Measurements from ENCODE around the gene ZNF512B.
"Not testable (repeated sequence)": the region's sequence is repeated elsewhere in the genome, so short reads cannot be mapped to it uniquely, and the experiment has no call there.

ZNF512B gene

DNA sequence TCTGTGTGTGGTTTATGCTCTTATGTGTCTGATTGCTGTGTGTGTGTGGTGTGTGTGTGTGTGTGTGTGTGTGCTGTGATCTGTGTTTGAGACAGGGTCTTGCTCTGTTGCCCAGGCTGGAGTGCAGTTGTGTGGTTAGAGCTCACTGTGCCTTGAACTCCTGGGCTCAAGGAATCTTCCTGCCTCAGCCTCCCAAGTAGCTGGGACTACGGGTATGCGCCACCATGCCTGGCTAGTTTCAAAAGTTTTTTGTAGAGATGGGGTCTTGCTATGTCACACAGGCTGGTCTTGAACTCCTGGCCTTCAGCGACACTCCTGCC, 3.4 kb upstream of the ZNF512B start:
- TF ChIP-seq CSRNP3 (CRISPR knock-in tag; IDR thresholded peaks at IDR 0.05) = no peak
- TF ChIP-seq ZNF70 (CRISPR knock-in tag; IDR thresholded peaks at IDR 0.05) = no peak
- no peak for TF ChIP-seq ZC3H10 (CRISPR knock-in tag; IDR thresholded peaks at IDR 0.05)
- no peak for TF ChIP-seq ZFP3 (CRISPR knock-in tag; IDR thresholded peaks at IDR 0.05)
- no peak for TF ChIP-seq ESRRG (CRISPR knock-in tag; IDR thresholded peaks at IDR 0.05)
- TF ChIP-seq PPARA (CRISPR knock-in tag; IDR thresholded peaks at IDR 0.05; ENCODE audit: borderline replicate concordance) = no peak
- no peak for TF ChIP-seq TOX (CRISPR knock-in tag; IDR thresholded peaks at IDR 0.05; ENCODE audit: borderline replicate concordance)
- no peak for TF ChIP-seq RARB (CRISPR knock-in tag; IDR thresholded peaks at IDR 0.05)
- TF ChIP-seq GLIS3 (CRISPR knock-in tag; IDR thresholded peaks at IDR 0.05) = no peak
- no peak for TF ChIP-seq ZNF565 (CRISPR knock-in tag; conservative IDR thresholded peaks at IDR 0.05; ENCODE audit: low read depth)
- TF ChIP-seq ZFP30 (CRISPR knock-in tag; IDR thresholded peaks at IDR 0.05) = no peak
- TF ChIP-seq ISL1 (CRISPR knock-in tag; IDR thresholded peaks at IDR 0.05) = no peak
- no peak for ATAC-seq

DNA sequence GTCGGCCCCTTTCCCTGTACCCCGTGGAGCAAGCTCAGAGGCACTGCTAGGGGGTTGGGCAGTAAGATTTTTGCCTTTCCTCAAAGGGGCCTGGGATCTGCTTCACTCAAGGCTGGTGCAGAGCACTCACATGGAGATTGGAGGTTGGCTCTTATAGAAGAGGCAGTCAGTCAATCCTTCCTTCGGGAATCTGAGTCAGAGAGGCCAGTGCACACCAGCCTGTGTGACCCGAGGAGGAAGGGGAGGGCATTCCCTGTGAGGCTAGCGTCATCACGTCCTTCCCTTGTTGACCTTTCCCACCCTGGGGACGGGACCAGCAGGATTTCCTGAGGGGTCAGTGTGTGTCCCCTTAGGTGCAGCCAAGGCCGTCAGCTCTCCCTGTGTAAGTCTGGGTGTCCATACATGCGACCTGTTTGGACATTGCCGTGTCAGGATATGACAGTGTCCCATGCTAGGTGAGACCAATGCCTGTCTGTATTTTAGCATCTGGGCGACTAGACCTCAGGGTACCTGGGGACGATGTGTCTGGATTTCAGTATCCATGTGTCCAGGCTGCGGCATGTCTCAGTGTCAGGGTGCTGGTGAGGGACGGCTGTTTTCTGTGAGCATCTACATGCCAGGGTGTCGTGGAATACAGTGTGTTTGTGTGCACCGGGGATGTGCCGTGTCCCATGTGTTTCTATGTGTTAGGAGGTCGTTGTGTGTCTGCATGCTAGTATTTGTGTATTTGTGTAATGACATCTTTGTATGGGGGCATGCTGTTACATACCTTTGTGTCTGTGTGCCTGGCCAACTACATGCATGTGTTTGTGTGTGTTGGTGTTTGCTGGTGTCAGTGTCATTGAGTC, 2.8 kb upstream of the ZNF512B start:
- no peak for ATAC-seq
- no peak for TF ChIP-seq RARB (CRISPR knock-in tag; IDR thresholded peaks at IDR 0.05)
- TF ChIP-seq PPARA (CRISPR knock-in tag; IDR thresholded peaks at IDR 0.05; ENCODE audit: borderline replicate concordance) = no peak
- TF ChIP-seq, protein P1, sequence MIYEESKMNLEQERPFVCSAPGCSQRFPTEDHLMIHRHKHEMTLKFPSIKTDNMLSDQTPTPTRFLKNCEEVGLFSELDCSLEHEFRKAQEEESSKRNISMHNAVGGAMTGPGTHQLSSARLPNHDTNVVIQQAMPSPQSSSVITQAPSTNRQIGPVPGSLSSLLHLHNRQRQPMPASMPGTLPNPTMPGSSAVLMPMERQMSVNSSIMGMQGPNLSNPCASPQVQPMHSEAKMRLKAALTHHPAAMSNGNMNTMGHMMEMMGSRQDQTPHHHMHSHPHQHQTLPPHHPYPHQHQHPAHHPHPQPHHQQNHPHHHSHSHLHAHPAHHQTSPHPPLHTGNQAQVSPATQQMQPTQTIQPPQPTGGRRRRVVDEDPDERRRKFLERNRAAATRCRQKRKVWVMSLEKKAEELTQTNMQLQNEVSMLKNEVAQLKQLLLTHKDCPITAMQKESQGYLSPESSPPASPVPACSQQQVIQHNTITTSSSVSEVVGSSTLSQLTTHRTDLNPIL (CRISPR knock-in tag; IDR thresholded peaks at IDR 0.05; ENCODE audit: low read depth) = no peak
- no peak for TF ChIP-seq TOX (CRISPR knock-in tag; IDR thresholded peaks at IDR 0.05; ENCODE audit: borderline replicate concordance)
- TF ChIP-seq OSR1 (CRISPR knock-in tag; IDR thresholded peaks at IDR 0.05) = no peak
- no peak for TF ChIP-seq CSDC2 (CRISPR knock-in tag; IDR thresholded peaks at IDR 0.05)
- no peak for TF ChIP-seq ZNF70 (CRISPR knock-in tag; IDR thresholded peaks at IDR 0.05)
- no peak for TF ChIP-seq ISL1 (CRISPR knock-in tag; IDR thresholded peaks at IDR 0.05)
- no peak for TF ChIP-seq ZFP3 (CRISPR knock-in tag; IDR thresholded peaks at IDR 0.05)

GRCh38 chr20:63971960-63972311, 2.2 kb upstream of the ZNF512B start:
- not testable (repeated sequence) for ATAC-seq

DNA sequence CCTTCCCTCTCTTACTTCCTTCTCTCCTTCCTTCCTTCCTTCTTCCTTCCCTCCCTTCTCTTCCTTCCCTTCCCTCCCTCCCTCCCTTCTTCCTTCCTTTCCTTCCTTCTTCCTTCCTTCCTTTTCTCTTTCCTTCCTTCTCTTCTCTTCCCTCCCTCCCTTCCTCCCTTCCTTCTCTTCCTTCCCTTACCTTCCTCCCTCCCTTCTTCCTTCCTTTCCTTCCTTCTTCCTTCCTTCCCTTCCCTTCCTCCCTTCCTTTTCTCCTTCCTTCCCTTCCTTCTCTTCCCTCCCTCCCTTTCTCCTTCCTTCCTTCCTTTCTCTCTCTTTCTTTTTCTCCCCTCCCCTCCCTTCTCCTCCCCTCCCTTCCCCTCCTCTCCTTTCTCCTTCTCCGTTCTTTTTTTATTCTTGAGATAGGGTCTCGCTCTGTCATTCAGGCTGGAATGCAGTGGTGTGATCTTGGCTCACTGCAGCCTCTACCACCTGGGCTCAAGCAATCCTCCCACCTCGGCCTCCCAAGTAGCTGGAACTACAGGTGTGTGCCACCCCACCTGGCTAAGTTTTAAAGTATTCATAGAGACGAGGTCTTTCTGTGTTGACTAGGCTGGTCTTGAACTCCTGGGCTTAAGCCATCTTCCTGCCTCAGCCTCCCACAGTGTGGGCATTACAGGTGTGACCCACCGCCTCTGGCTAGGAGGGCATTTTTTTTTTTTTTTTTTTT, 1.1 kb upstream of the ZNF512B start:
- TF ChIP-seq, protein P1 (CRISPR knock-in tag; IDR thresholded peaks at IDR 0.05; ENCODE audit: low read depth) = no peak
- no peak for ATAC-seq

DNA sequence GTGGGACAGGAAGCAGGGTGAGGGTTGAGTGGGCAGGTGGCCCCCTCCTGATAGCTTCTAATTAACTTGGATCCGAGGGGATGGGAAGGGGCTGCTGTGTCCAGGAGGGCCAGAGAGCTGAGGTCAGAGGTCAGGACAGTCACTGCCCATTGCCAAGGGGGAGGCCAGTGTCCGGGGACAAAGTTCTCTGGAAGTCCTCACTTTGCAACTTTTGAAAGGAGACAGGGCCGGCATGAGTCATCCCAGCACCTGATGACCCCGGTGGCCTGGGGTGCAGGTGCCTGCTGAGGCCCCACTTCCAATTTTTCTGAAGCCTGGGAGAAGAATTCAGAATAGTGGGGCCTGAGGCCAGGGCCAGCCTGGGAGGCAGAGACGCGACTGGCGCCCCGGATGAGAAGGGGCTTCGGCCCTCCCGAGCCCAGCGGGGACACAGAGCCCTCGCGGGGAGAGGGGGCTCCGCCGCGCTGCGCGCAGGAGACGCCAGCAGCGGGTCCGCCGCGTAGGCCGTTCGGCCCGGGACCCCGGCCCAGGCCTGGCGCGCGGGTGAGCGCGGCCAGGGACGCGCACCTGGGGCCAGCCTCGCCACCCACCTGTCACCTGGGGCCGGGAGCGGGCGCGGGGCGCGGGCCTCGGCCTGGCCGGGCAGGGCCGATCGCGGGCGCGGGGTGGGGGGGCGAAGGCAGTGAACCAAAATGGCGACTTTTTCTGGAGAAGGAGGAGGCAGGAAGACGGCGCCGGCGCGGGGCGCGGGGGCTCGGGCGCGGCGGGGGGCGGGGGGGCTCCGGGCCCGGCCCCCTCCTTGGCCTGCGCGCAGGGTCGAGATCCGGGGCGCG, 586 bp downstream of the ZNF512B start:
- no peak for ATAC-seq
- no peak for TF ChIP-seq ZFP3 (CRISPR knock-in tag; IDR thresholded peaks at IDR 0.05)
- TF ChIP-seq, protein P2, sequence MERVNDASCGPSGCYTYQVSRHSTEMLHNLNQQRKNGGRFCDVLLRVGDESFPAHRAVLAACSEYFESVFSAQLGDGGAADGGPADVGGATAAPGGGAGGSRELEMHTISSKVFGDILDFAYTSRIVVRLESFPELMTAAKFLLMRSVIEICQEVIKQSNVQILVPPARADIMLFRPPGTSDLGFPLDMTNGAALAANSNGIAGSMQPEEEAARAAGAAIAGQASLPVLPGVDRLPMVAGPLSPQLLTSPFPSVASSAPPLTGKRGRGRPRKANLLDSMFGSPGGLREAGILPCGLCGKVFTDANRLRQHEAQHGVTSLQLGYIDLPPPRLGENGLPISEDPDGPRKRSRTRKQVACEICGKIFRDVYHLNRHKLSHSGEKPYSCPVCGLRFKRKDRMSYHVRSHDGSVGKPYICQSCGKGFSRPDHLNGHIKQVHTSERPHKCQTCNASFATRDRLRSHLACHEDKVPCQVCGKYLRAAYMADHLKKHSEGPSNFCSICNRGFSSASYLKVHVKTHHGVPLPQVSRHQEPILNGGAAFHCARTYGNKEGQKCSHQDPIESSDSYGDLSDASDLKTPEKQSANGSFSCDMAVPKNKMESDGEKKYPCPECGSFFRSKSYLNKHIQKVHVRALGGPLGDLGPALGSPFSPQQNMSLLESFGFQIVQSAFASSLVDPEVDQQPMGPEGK (CRISPR knock-in tag; IDR thresholded peaks at IDR 0.05; ENCODE audit: borderline replicate concordance) = no peak
- no peak for TF ChIP-seq CSDC2 (CRISPR knock-in tag; IDR thresholded peaks at IDR 0.05)
- no peak for TF ChIP-seq TCF4 (CRISPR knock-in tag; IDR thresholded peaks at IDR 0.05; ENCODE audit: borderline replicate concordance)
- TF ChIP-seq, protein P1 (CRISPR knock-in tag; IDR thresholded peaks at IDR 0.05; ENCODE audit: low read depth) = no peak
- no peak for TF ChIP-seq PPARA (CRISPR knock-in tag; IDR thresholded peaks at IDR 0.05; ENCODE audit: borderline replicate concordance)

Data from SK-N-SH treated with all-trans-retinoic acid at 6 μM for 48 hours (cell line).